Colon (tissue), 2 donors: ENCODE data around the gene CWC22.
"Not testable (repeated sequence)": the region's sequence is repeated elsewhere in the genome, so short reads cannot be mapped to it uniquely, and the experiment has no call there.

Source experiments
- FAIRE-seq: peaks from 2 replicates; lab custom pipeline; 2012; peaks lifted over from hg19 to GRCh38; lab: Jason Lieb, UNC
- donor health status: control.
- donor health status: control.

The CWC22 gene

GRCh38 chr2:179950391-179950790 is 56.7 kb downstream of the CWC22 start:
- no peak for FAIRE-seq

GRCh38 chr2:179949438-179949837 is 57.7 kb downstream of the CWC22 start:
- no peak for FAIRE-seq

- FAIRE-seq = peak; percentile 45
Observed at GRCh38 chr2:179948058-179948457, 59.0 kb downstream of the CWC22 start.

- no peak for FAIRE-seq
Observed at GRCh38 chr2:179946810-179947615, 60.1 kb downstream of the CWC22 start.

DNA sequence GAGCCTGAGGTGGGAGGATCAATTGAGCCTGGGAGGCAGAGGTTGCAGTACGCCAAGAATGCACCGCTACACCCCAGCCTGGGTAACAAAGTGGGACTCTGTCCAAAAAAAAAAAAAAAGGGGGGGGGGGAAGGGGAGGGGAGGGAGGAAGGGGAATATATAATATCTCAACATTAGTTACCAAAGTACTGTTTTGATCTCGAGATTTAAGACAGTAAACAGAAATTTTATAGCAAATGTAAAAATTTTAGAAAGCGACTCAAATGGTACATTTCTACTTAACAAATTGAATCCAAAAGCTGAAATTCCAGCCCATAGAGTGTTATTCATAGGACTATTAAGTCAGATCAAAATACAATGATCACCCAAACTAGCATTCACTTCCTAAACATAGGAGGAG is 60.8 kb downstream of the CWC22 start:
- no peak for FAIRE-seq

DNA sequence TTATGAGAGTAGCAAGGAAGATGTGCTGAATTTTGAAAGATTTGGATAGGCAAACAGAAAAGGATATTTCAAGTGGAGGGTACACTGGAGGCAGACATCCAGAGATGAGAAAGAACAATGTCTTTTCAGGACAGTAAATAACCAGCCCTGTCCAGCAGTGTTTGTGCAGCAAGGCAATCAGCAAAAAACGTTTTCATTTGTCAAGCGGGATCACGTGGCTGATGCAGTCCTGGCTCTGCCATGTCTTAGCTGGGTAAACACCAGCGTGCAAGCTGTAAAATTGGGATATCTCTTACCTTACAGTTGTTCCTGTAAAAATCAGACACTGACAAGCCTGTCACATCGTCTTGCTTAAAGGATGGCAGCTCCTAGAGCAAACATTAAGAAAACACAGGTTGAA is 67.8 kb downstream of the CWC22 start:
- FAIRE-seq = no peak

GRCh38 chr2:179938026-179938425 is 69.1 kb downstream of the CWC22 start:
- no peak for FAIRE-seq

DNA sequence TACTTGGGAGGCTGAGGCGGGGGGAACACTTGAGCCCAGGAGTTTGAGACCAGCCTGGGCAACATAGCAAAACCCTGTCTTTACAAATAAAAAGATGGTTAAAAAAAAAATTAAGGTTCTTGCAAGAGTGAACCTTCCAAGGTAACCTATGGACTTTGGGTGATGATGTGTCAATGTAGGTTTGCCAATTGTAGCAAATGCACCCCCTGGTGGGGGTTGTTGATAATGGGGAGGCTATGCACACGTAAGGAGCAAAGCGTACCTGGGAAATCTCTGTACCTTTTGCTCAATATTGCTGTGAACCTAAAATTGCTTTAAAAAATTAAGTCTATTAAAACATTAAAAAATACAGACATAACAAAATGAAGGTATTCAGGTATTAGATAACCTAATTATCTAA is 70.4 kb downstream of the CWC22 start:
- no peak for FAIRE-seq

- no peak for FAIRE-seq
Observed at GRCh38 chr2:179936141-179936540, 71.0 kb downstream of the CWC22 start.

DNA sequence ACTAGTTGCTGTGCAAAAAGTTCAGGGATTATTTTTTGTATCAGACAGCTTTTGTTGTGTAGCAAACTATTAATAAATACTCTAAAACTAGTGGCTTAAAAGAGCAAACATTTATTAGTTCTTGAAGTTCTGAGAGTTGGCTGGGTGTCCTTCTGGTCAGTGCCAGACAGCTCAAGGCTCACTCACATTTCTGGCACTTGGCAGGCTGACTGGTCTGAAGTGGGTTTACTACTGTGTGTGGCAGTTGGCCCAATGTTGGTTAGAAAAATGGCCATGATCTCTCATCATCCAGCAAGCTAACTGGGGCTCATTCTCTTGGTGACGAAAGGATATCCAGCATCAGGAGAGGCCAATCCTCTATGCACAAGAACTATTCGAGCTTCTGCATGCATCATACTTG is 74.3 kb downstream of the CWC22 start:
- FAIRE-seq = no peak

GRCh38 chr2:179931502-179931901 is 75.6 kb downstream of the CWC22 start:
- FAIRE-seq = peak; percentile 18

DNA sequence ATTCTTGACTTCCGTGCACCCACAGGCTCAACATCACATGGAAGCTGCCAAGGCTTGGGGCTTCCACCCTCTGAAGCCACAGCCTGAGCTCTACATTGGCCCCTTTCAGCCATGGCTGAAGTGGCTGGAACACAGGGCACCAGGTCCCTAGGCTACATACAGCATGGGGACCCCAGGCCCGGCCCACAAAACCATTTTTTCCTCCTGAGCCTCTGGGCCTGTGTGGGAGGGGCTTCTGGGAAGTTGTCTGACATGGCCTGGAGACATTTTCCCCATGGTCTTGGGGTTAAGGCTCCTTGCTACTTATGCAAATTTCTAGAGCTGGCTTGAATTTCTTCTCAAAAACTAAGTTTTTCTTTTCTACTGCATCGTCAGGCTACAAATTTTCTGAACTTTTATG is 77.1 kb downstream of the CWC22 start:
- not testable (repeated sequence) for FAIRE-seq

DNA sequence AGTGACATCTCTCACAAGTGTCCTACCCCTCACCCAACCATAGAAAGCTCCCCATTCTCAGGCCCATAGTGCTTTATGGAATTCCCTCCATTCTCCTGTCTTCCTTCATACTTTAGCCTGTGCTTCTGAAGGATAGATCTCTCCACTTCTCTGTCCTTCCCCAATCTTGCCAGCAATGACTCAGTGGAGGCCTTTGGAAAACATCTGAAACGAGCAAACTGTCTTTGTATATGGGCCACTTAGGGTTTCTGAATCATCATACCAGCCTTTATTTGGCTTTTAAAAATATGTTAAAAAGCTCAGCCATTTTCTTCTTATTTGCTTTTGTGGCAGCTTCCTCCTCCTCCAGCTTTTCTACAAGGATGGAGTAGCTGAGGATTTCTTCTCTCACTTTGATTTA is 80.1 kb downstream of the CWC22 start:
- FAIRE-seq = no peak

DNA sequence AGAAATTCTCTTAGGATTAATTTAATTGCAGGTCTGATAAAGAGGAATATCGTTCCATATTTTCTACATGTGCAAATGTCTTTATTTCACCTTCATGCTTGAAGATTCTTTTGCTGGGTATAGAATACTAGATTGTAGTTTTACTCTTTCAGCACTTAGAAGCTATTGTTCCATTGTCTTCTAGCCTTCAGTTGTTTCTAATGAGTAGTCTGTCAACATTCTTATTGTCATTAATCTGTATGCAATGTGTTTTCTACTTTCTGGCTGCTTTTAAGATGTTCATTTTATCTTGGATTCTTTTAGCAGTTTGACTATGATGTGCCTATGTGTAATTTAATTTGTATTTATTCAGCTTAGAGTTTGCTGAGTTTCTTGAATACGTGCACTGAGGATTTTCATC is 81.4 kb downstream of the CWC22 start:
- FAIRE-seq = no peak

DNA sequence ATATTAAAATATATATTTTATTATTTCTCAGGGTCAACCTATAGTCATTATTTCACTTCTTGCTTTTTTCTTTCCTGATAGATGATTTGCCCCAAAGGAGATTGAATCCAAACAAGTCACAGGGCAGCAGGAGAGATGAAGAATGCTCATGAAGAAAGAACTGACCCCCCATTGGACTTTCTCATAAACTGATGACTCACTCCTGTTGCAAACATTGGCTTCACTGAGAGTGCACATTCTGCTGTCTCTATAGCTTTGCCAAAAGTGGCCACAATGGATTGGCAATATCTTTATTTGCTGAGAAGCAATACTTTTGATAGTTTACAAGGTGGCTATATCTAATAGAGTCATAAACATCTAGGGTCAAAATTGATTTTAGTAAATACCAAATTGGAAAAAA is 89.8 kb downstream of the CWC22 start:
- FAIRE-seq = no peak

DNA sequence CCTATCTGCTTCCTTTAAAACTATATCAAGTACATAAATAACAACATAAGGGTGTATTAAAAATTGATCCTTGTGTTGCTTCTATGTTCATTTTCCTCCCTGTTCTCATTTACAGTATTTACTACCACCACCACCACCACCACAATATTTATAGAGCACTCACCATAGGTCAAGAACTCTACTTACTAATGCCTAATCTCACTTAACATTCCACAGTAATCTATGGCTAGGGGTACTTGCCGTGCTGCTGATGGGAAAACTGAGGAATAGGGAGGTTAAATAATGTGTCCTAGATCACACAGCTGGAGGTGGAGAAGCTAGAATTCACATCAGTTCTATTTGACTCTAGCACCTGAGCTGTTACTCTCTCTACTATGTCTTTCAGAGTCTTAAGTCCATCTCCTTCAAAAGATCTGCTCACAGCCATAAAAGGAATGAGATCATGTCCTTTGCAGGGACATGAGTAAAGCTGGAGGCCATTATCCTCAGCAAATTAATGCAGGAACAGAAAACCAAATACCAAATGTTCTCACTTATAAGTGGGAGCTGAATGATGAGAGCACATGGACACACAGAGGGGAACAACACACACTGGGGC is 91.6 kb downstream of the CWC22 start:
- no peak for FAIRE-seq

DNA sequence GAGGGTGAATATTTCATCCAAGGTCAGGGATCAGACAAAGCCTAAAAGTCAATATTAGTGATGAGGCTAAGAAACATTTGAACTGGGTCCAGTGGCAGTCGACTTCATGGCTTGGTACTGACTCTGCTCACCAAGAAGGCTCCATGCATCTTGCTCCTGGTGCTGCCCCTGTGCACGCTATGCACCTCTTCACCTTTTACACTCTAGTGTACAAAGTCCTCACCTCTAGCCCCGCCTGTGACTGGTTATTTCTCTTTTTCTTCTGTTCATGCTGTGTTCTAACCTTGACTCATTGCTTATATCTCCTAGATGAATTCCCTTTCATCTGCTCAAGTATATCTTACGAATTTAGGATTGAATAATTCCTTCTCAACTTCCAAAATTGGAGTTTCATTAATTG is 93.3 kb downstream of the CWC22 start:
- FAIRE-seq = no peak

GRCh38 chr2:179911569-179911968 is 95.5 kb downstream of the CWC22 start:
- no peak for FAIRE-seq

- FAIRE-seq = no peak
Observed at GRCh38 chr2:179910735-179911113, 96.4 kb downstream of the CWC22 start.

DNA sequence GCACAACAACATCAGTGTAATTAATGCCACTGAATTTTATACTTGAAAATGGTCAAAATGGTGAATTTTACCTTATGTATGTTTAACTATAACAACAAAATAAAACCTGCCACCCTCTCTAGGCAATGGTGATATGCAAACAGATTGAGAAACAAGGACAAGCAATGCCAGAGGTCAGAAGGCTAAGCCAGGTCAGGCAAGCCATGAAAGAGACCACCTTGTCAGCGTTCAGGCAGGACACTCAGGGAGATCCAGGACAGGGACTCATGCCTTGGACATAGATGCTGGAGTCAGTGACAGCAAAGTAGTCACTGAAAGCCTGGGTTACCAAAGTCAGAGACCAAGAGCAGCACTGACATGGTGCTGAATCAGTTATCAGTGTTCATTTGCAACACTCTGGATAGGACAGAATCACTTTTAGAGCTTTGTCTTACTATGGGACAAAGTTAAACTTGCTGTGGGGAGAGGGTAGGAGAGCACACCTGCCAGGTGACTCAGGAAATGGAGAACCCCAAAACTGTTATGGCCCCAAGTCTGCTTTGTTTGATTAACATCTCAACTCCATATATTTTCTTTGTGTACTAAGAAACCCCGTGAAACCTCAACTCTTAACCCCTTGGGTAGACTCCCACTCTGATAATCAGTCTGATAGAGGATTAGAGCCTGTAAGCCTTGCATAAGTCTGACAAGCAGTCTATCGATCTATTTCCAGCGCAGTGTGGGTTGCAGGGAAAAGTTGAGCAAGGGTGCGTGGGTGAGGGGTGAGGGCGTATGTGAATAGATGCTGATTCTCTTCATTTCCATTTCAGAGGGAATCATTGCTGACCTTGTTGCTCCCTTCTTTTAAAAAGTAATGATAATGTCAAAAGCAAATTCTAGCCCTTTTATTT is 97.0 kb downstream of the CWC22 start:
- FAIRE-seq = no peak

DNA sequence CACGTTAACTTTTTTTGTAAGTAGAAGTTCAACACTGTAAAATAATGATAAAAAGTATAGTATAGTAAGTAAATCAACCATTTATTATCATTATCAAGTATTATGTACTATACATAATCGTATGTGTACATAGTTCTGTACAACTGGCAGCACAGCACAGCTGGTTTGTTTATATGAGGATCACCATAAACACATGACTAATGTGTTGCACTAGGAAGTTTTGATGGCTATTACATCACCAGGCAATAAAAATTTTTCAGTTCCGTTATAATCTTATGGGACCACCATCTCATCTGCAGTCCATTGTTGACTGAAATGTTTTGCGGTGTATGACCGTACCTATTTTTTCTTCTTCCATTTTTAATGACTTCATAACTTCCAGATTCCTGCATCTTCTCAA is 106.4 kb downstream of the CWC22 start:
- no peak for FAIRE-seq

GRCh38 chr2:179899666-179900065 is 107.4 kb downstream of the CWC22 start:
- FAIRE-seq = no peak

DNA sequence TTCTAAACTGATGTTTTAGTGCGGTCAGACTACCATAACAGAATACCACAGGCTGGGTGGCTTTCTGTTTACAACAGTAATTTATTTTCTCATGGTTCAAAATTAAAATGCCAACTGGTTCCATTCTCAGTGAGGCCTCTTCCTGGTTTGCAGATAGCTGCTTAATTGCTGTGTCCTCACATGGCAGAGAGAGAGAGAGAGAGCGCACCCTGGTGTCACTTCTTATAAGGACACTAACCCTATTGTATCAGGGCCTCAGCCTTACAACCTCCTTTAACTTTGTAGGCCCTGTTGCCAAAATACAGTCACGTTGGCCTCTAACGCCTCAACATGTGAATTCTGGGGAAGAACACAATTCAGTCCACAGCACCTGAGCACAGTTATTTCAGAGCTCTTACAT is 108.2 kb downstream of the CWC22 start:
- no peak for FAIRE-seq
